Measurements from ENCODE around the gene TTC6.
A peak's percentile ranks its signal among the peaks of the same experiment; 100 is the strongest.
"Not testable (repeated sequence)": the region's sequence is repeated elsewhere in the genome, so short reads cannot be mapped to it uniquely, and the experiment has no call there.

TTC6 gene

GRCh38 chr14:37594971-37595808 lies at the start of gene TTC6, which contains the start of gene FOXA1:
TSS of gene TTC6 (plus strand) at chr14:37595629. CDS start at chr14:37622065, 26,436 bp downstream.
TSS of gene FOXA1 (minus strand) at chr14:37595249. CDS start at chr14:37594972, 277 bp downstream.
- DNase-seq = peak; percentile 88

- peak; percentile 4 for DNase-seq
These were observed 48.6 kb upstream of the TTC6 start for GRCh38 chr14:37546621-37547447.

- DNase-seq = no peak
These were observed 44.9 kb upstream of the TTC6 start for GRCh38 chr14:37550511-37550910.

- no peak for DNase-seq
These were observed 44.3 kb upstream of the TTC6 start for GRCh38 chr14:37551119-37551518.

GRCh38 chr14:37553935-37554550 lies 41.4 kb upstream of the TTC6 start:
- no peak for DNase-seq

GRCh38 chr14:37555596-37555995 lies 39.8 kb upstream of the TTC6 start:
- DNase-seq = not testable (repeated sequence)

GRCh38 chr14:37558740-37559139 lies 36.7 kb upstream of the TTC6 start:
- DNase-seq = no peak

- no peak for DNase-seq
These were observed 36.0 kb upstream of the TTC6 start for GRCh38 chr14:37559386-37559785.

- DNase-seq = no peak
These were observed 32.2 kb upstream of the TTC6 start for GRCh38 chr14:37563189-37563588.

- DNase-seq = peak; percentile 25
These were observed 29.9 kb upstream of the TTC6 start for GRCh38 chr14:37565550-37565949.

GRCh38 chr14:37566811-37567371 lies 28.5 kb upstream of the TTC6 start:
- DNase-seq = no peak

GRCh38 chr14:37569729-37570128 lies 25.7 kb upstream of the TTC6 start:
- DNase-seq = no peak

GRCh38 chr14:37571391-37571790 lies 24.0 kb upstream of the TTC6 start:
- DNase-seq = no peak

GRCh38 chr14:37573356-37573755 lies 22.1 kb upstream of the TTC6 start:
- DNase-seq = no peak

GRCh38 chr14:37579274-37579673 lies 16.2 kb upstream of the TTC6 start:
- DNase-seq = peak; percentile 27

- no peak for DNase-seq
These were observed 15.3 kb upstream of the TTC6 start for GRCh38 chr14:37580146-37580545.

GRCh38 chr14:37583358-37584210 lies 11.8 kb upstream of the TTC6 start:
- DNase-seq = peak; percentile 50

- DNase-seq = no peak
These were observed 11.0 kb upstream of the TTC6 start for GRCh38 chr14:37584211-37585100.

GRCh38 chr14:37585101-37585511 lies 10.3 kb upstream of the TTC6 start:
- DNase-seq = no peak

GRCh38 chr14:37585971-37586796 lies 9.2 kb upstream of the TTC6 start:
- no peak for DNase-seq

Data from NCI-H82 (cell line).